ENCODE results near the gene SMIM24.
"Not testable (repeated sequence)": the region's sequence is repeated elsewhere in the genome, so short reads cannot be mapped to it uniquely, and the experiment has no call there.

Gene SMIM24

GRCh38 chr19:3480383-3481091 lies at the start of gene SMIM24:
TSS of gene SMIM24 (minus strand) at chr19:3480525. CDS start at chr19:3480463, 62 bp downstream.
- DNase-seq, result no peak

- DNase-seq, result not testable (repeated sequence)
Observed at GRCh38 chr19:3529299-3529698, 49.0 kb upstream of the SMIM24 start.

GRCh38 chr19:3528539-3529211 lies 48.4 kb upstream of the SMIM24 start:
- no peak for DNase-seq

- no peak for DNase-seq
Observed at GRCh38 chr19:3528080-3528479, 47.8 kb upstream of the SMIM24 start.

GRCh38 chr19:3527238-3527910 lies 47.0 kb upstream of the SMIM24 start:
- DNase-seq, result no peak

- DNase-seq, result no peak
Observed at GRCh38 chr19:3526507-3527237, 46.3 kb upstream of the SMIM24 start.

- DNase-seq, result no peak
Observed at GRCh38 chr19:3524904-3525451, 44.7 kb upstream of the SMIM24 start.

GRCh38 chr19:3524078-3524842 lies 43.9 kb upstream of the SMIM24 start:
- DNase-seq, result no peak

- DNase-seq, result no peak
Observed at GRCh38 chr19:3523361-3524077, 43.2 kb upstream of the SMIM24 start.

- DNase-seq, result no peak
Observed at GRCh38 chr19:3522421-3523360, 42.4 kb upstream of the SMIM24 start.

GRCh38 chr19:3521104-3521445 lies 40.8 kb upstream of the SMIM24 start:
- DNase-seq, result no peak

GRCh38 chr19:3520166-3521103 lies 40.1 kb upstream of the SMIM24 start:
- DNase-seq, result no peak

- DNase-seq, result no peak
Observed at GRCh38 chr19:3519126-3519525, 38.8 kb upstream of the SMIM24 start.

- no peak for DNase-seq
Observed at GRCh38 chr19:3518659-3519058, 38.3 kb upstream of the SMIM24 start.

GRCh38 chr19:3518255-3518654 lies 37.9 kb upstream of the SMIM24 start:
- DNase-seq, result no peak

GRCh38 chr19:3517638-3518037 lies 37.3 kb upstream of the SMIM24 start:
- no peak for DNase-seq

- peak; percentile 65 for DNase-seq
Observed at GRCh38 chr19:3516675-3517207, 36.4 kb upstream of the SMIM24 start.

GRCh38 chr19:3515891-3516422 lies 35.6 kb upstream of the SMIM24 start:
- no peak for DNase-seq

- DNase-seq, result no peak
Observed at GRCh38 chr19:3514930-3515329, 34.6 kb upstream of the SMIM24 start.
